Stimulated activated CD4-positive, alpha-beta T cell treated with anti-CD3 and anti-CD28 coated beads, Interleukin-1b, Interleukin-23, amount 100 ng/mL, for 24 hours (primary cell): ENCODE data around the gene POLR1B.
"Not testable (repeated sequence)": the region's sequence is repeated elsewhere in the genome, so short reads cannot be mapped to it uniquely, and the experiment has no call there.

Experiments
- DNase-seq, 4 experiments: peaks; one replicate each; pipeline ENCODE4 v3.0.0-alpha.2; 2020; ENCODE audit warnings: low read depth in 4 of 4, low spot score in 1 of 4

The POLR1B gene, protein sequence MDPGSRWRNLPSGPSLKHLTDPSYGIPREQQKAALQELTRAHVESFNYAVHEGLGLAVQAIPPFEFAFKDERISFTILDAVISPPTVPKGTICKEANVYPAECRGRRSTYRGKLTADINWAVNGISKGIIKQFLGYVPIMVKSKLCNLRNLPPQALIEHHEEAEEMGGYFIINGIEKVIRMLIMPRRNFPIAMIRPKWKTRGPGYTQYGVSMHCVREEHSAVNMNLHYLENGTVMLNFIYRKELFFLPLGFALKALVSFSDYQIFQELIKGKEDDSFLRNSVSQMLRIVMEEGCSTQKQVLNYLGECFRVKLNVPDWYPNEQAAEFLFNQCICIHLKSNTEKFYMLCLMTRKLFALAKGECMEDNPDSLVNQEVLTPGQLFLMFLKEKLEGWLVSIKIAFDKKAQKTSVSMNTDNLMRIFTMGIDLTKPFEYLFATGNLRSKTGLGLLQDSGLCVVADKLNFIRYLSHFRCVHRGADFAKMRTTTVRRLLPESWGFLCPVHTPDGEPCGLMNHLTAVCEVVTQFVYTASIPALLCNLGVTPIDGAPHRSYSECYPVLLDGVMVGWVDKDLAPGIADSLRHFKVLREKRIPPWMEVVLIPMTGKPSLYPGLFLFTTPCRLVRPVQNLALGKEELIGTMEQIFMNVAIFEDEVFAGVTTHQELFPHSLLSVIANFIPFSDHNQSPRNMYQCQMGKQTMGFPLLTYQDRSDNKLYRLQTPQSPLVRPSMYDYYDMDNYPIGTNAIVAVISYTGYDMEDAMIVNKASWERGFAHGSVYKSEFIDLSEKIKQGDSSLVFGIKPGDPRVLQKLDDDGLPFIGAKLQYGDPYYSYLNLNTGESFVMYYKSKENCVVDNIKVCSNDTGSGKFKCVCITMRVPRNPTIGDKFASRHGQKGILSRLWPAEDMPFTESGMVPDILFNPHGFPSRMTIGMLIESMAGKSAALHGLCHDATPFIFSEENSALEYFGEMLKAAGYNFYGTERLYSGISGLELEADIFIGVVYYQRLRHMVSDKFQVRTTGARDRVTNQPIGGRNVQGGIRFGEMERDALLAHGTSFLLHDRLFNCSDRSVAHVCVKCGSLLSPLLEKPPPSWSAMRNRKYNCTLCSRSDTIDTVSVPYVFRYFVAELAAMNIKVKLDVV

GRCh38 chr2:112542123-112542983 is at the start of gene POLR1B:
Gene POLR1B (plus strand): TSS chr2:112542465. CDS start chr2:112542495, 30 bp downstream.
- peak; percentile 42 to 68 (median 54) for DNase-seq

- no peak for DNase-seq
These were observed 49.2 kb upstream of the POLR1B start for GRCh38 chr2:112493048-112493447.

DNA sequence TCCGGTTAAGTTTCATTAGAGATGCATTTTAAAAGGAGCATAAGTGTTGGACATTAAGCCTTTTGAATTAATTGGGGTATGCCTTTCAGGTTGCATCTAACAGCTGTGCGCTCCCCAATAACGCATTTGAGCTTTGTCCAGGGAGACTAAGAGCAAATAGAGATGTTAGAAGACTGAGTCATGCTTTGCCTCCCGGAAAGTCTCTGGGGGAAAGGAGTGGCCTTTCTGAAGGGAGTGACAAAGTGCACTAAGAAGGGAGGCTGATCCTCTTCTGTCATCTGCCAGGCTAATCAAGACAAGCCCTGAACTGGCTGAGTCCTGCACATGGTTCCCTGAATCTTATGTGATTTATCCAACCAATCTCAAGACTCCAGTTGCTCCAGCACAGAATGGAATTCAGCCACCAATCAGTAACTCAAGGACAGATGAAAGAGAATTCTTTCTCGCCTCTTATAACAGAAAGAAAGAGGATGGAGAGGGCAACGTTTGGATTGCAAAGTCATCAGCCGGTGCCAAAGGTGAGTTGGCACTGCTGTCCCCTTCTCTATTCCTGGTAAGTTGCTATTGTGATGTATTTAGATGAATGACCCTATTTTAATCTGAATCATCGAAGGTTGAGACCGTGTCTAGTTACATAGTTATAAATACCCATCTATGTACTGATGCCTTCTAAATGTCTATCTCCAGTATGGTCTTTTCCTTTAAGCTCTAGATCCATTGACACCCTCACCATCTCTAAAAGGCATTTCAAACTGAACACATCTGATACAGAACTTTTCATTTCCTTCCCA is 48.2 kb upstream of the POLR1B start:
- no peak for DNase-seq

GRCh38 chr2:112494828-112495227 is 47.4 kb upstream of the POLR1B start:
- no peak for DNase-seq

GRCh38 chr2:112495878-112496277 is 46.4 kb upstream of the POLR1B start:
- DNase-seq: not testable (repeated sequence)

- DNase-seq: peak in 2 of 4 experiments; percentile 7 to 17
These were observed 41.3 kb upstream of the POLR1B start for GRCh38 chr2:112500850-112501484.

DNA sequence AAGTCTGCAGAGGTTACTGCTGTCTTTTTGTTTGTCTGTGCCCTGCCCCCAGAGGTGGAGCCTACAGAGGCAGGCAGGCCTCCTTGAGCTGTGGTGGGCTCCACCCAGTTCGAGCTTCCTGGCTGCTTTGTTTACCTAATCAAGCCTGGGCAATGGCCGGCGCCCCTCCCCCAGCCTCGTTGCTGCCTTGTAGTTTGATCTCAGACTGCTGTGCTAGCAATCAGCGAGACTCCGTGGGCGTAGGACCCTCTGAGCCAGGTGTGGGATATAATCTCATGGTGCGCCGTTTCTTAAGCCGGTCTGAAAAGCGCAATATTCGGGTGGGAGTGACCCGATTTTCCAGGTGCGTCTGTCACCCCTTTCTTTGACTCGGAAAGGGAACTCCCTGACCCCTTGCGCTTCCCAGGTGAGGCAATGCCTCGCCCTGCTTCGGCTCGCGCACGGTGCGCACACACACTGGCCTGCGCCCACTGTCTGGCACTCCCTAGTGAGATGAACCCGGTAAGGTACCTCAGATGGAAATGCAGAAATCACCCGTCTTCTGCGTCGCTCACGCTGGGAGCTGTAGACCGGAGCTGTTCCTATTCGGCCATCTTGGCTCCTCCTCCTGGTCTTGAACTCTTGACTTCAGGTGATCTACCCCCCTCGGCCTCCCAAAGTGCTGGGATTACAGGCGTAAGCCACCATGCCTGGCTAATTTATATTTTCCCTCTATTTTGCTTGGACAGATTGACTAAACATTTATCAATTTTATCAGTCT is 32.8 kb upstream of the POLR1B start:
- not testable (repeated sequence) for DNase-seq

DNA sequence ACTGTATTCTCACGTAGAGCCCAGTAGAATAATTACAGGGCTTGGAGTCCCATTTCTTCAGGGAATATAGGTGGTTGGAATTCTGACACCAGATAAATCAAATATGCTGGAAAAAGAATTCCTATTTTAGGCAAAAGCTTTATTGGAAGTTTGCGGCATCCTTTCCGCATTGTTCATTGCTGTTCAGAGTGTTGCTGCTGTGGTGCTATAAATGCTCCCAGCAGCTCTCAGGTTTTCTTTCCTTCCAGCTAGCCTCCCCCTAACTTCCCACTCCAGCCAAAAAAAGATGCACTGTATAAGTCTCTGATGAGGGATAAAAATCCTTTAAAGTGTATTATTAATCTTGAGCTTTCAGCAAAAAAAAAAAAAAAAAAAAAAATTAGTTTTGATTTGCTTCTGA is 25.5 kb upstream of the POLR1B start:
- DNase-seq: no peak

DNA sequence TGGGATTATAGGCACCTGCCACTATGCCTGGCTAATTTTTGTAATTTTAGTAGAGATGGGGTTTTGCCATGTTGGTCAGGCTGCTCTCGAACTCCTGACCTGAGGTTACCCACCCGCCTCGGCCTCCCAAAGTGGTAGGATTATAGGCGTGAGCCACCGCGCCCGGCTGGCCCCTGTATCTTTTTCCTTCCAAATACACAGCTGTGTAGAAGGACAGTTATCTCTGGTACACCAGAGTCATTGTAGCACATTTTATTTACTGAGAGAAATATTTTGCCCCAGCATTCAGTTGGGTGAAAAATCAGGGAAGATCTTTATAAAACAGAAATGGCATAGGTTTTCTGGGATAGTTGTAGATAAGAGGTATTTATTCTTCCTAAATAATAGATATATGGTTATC is 23.5 kb upstream of the POLR1B start:
- DNase-seq: no peak

- DNase-seq: no peak
These were observed 22.8 kb upstream of the POLR1B start for GRCh38 chr2:112519506-112519905.

DNA sequence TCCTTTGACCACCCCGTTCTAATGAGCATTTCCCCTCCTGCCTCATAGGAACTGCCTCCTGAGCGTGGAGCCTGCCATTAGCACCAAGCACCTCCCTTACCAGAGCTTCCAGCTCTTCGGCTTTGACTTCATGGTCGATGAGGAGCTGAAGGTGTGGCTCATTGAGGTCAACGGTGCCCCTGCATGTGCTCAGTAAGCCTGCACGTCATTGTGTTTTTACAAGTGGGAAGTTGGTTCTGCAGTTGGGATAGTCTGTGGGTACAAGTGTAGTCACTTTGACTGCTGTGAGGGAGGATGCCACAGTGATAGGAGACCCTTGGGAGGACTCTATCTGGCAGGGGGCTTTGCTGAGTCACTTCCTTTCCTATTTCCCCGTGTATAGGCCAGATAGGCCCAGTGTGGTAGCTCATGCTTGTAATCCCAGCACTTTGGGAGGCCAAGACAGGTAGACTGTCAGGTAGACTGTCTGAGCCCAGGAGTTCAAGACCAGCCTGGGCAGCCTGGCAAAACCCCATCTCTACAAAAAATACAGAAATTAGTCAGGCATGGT is 22.0 kb upstream of the POLR1B start:
- no peak for DNase-seq

GRCh38 chr2:112523291-112523777 is 18.9 kb upstream of the POLR1B start:
- no peak for DNase-seq

- not testable (repeated sequence) for DNase-seq
These were observed 18.0 kb upstream of the POLR1B start for GRCh38 chr2:112524276-112524675.

DNA sequence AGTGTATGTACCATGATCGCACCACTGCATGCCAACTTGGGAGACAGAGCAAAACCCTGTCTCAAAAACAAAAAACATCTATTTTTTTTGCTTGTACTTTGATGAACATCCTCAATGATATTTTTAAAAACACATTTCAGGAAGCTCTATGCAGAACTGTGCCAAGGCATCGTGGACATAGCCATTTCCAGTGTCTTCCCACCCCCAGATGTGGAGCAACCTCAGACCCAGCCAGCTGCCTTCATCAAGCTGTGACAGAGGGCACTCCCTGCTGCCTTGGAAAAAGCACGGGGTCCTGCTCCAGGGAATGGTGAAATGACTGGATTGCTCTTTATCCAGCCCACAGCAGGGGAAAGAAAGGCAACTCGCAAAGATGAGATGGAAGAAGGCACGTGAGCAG is 13.7 kb upstream of the POLR1B start:
- DNase-seq: no peak

- no peak for DNase-seq
These were observed 12.5 kb upstream of the POLR1B start for GRCh38 chr2:112529757-112530156.

DNA sequence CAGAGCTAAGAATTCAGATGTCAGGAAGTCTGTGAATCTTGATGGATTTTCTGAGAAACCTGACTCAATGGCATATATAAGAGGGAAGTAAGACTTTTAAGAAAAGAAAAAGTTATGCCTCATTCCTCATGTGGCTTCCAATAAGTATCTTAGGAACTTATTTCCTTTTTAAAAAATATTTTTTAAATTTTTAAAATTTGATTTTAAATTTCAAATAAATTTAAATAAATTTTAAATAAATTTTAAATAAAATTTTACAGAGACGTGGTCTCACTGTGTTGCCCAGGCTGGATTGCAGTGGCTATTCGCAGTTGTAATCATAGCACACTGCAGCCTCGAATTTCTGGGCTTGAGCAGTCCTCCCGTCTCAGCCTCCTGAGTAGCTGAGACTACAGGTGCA is 11.5 kb upstream of the POLR1B start:
- DNase-seq: no peak

DNA sequence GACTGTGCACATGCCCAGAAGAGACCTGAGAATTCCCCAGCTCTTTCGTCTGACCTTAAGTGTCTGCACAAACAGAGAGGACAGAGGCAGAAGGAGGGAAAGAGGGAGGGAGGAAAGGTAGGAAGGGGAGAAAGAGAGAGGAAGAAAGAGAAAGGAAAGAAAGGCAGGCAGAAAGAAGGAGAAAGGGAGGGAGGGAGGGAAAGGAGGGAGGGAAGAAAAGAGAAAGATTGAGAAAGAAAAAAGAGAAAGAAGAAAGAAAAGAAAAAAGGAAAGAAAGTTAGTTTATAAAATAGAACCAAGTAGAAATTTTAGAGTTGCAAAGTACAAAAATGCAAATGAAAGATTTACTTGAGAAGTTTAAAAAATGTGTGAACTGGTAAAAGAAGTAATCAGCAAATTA is 7.4 kb upstream of the POLR1B start:
- no peak for DNase-seq

- DNase-seq: not testable (repeated sequence)
These were observed 5.6 kb upstream of the POLR1B start for GRCh38 chr2:112536665-112537064.
